GM12801 (cell line): Measurements from ENCODE around the gene C10orf95.

Experiments used
- TF ChIP-seq, protein P1 (sequence below): IDR thresholded peaks from one replicate; pipeline ENCODE4 v1.5.1; 2011; ENCODE audit warnings: control low read depth; ENCODE audit not compliant: insufficient read length; ENCODE audit errors: extremely low read depth

Gene C10orf95

GRCh38 chr10:102416283-102416682 is 35.1 kb downstream of the C10orf95 start:
- TF ChIP-seq, protein P1, sequence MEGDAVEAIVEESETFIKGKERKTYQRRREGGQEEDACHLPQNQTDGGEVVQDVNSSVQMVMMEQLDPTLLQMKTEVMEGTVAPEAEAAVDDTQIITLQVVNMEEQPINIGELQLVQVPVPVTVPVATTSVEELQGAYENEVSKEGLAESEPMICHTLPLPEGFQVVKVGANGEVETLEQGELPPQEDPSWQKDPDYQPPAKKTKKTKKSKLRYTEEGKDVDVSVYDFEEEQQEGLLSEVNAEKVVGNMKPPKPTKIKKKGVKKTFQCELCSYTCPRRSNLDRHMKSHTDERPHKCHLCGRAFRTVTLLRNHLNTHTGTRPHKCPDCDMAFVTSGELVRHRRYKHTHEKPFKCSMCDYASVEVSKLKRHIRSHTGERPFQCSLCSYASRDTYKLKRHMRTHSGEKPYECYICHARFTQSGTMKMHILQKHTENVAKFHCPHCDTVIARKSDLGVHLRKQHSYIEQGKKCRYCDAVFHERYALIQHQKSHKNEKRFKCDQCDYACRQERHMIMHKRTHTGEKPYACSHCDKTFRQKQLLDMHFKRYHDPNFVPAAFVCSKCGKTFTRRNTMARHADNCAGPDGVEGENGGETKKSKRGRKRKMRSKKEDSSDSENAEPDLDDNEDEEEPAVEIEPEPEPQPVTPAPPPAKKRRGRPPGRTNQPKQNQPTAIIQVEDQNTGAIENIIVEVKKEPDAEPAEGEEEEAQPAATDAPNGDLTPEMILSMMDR = no peak

DNA sequence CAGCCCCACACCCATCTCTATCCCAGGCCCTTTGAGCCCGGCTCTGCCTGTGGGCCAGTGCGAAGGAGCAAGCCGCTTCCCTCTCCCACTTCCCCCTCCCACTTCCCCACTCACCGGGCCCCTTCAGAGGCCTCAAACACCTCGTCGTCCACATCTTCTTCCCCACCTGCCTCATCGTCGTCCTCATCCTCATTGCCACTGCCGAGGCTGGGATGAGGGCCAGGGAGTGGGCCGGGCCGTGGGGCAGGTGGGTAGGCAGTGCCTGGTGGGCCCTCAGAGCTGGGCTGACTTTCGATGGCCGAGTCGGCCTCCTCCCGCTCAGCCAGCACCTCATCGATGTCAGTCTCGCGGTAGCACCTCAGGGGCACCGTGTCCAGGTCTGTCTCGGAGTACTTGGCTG is 36.6 kb downstream of the C10orf95 start:
- TF ChIP-seq, protein P1 = no peak

DNA sequence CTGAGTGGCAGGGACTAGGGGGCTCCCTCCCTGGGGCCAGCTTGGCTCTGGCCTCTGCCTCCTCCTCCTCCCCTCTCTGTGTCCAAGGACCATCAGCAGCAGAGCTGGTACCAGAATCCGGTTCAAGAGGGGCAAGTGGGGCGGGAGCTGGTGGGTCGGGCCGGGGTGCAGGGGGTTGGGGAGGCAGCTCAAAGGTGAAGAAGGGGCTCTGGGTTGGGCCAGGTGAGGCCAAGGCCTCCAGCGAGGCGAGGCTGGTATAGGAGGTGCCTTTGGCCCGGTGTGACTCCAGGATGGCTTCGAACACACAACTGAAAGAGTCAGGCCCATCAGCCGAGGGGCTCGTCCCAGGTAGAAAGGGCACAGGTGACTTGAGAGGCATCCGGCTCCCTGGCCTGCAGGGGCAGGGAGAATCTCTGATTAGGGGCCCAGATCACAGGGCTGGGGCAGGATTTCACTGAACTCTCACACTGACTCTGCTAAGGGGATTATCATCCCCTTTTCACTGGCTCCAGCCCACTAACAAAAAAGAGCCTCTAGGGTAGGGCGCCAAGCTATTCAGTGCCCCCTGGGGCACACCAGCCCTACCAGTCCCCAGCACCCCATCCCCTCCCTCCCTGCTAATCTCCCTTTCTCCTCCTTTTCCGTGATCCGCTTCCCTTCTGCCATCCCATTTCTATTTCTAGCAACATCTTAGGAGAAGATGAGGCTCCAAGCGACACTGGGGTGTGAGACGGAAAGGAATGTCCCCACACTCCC is 37.4 kb downstream of the C10orf95 start:
- TF ChIP-seq, protein P1 = no peak

DNA sequence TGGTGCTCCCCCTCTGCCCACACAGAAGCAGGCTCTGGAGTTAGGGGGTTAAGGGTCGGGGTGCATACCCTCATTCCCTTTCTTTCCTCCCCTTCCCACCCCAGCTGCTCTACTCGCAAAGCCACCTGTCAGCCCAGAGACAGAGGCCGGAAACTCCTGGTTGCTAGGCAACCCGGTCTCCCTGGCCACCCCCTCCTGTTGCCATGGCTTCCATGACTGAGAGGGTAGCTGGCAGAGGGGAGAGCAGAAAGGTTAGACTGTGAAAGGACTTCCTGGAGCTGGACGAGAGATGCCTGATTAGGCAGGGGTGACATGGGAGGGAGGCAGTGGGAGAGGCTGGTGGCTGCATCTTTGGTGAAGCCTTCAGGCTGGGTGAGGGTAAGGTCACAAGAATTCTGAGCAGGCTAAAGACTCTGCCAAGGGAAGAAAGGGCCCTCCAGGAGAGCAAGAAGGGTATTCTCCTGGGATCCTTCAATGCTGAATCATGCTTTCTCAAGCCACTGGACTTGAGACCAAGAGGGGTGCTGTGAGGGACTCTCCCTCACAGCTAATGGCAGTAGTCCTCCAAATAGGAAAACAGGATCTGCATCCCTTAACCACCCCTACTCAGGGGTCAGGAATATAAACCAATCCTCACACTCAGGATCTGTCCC is 38.2 kb downstream of the C10orf95 start:
- TF ChIP-seq, protein P1 = no peak

DNA sequence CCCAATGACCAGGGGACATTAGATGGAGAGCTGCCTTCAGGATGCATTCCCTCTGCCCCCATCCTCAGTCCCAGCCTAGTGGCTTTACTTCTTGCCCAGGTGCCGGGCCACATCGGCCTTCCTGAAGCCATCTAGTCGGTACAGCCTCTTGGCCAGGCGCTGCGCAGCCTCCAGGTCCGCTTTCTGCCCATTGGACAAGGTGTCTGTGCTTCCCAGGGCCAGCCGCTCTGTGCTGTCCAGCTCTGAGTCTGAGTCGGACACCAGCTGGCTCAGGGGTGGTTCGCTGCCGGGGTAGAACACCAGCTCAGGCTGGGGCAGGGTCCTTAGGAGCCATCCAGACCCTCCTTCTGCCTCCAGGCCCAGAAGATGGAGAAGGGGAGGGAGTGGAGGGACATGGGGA is 39.0 kb downstream of the C10orf95 start:
- TF ChIP-seq, protein P1 = no peak

- TF ChIP-seq, protein P1 = no peak
Observed at GRCh38 chr10:102411341-102412255, 39.7 kb downstream of the C10orf95 start.
